Left lobe of liver (tissue), 2 donors: ENCODE data around the gene SFMBT1. TPM values are rescaled to one million over a fixed set of nuclear protein-coding genes. Genes with fewer than 3 reads are reported as not detected.
A peak's percentile ranks its signal among the peaks of the same experiment; 100 is the strongest.
"Not testable (repeated sequence)": the region's sequence is repeated elsewhere in the genome, so short reads cannot be mapped to it uniquely, and the experiment has no call there.

Experiments used
- ATAC-seq: fragments of 200-7000 bp; cut with Tn5 transposase; one replicate; pipeline ENCODE4 v1.9.1; 2020; ENCODE audit warnings: mild to moderate bottlenecking, moderate library complexity
- DNase-seq: peaks from one replicate; pipeline ENCODE4 v3.0.0-alpha.2; 2020; ENCODE audit warnings: low spot score
- total RNA-seq: library from RNA; stranded (reverse); gene quantifications from one replicate; pipeline ENCODE4 v1.2.1, GENCODE V29; 2021
- donor health status: DM: no; HTN: no; CAD: no; lungs with moderate emphysema.
- donor health status: DM: no; HTN: yes; CAD: no.

Gene SFMBT1
- total RNA-seq, 1 donor from 2014 or later: 14.0 TPM

DNA sequence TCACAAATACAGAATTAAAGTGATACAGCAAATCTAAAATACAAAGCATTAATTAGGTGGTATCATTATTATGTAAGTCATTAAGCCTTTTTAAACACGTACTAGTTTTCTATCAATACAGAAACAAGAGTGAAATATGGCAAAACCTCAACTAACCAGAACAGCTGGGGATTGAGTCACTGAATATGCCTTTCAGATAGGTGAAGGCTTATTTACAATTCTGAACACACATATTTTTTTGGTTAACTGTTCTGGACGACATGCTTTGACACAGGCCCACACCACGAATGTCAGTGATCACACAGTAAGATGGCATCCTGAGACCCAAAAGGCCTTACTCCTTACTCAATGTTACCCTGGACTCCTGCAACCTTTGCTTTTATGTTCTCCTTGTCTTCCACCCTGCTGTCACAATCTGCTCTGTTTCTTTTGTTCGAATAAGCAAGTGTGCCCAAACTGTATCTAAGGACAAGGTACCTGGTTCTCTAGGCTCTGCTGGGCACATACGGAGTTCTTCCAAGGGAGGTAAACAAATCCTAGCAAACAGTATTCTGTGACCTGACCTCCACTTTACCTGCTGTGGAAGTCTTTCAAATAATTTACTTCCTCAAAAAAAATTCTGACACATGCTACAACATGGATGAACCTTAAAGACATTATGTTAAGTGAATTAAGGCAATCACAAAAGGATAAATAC lies 7.0 kb downstream of the SFMBT1 start:
- DNase-seq (no peak), ATAC-seq (peak; percentile 17)

GRCh38 chr3:53035825-53036619 lies 9.9 kb downstream of the SFMBT1 start:
- peak; percentile 25 for ATAC-seq

DNA sequence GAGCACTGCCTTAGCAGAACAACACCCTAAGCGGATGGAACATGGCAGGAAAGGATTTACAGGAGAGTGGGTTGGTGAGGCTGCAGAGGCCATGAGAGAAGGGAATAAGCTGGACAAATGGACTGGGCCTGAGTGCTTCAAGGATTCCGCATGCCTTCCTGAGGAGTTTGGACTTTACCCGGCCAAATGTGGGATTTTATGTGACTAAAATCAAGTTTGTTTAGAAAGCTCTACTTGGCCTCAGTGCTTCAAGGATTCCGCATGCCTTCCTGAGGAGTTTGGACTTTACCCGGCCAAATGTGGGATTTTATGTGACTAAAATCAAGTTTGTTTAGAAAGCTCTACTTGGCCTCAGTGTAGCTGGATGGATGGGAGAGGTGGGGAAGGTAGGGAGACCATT lies 10.9 kb downstream of the SFMBT1 start:
- ATAC-seq: peak; percentile 58
- DNase-seq: not testable (repeated sequence)

More at GRCh38 chr3:53035825-53036619, 9.9 kb downstream of the SFMBT1 start:
- DNase-seq: no peak

DNA sequence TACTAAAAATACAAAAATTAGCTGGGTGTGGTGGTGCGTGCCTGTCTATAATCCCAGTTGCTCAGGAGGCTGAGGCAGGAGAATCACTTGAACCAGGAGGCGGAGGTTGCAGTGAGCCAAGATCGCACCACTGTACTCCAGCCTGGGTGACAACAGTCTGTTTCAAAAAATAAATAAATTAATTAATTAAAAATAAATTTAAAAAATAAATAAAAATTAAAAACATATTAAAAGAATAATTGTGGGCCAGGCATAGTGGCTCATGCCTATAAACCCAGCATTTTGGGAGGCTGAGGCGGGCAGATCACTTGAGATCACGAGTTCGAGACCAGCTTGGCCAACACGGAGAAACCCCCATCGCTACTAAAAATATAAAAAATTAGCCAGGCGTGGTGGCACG lies 11.5 kb downstream of the SFMBT1 start:
- not testable (repeated sequence) for DNase-seq, ATAC-seq

- ATAC-seq: peak; percentile 48
Observed at GRCh38 chr3:53032609-53033008, 13.3 kb downstream of the SFMBT1 start.

GRCh38 chr3:53030619-53031449 lies 15.0 kb downstream of the SFMBT1 start:
- DNase-seq (no peak), ATAC-seq (no peak)

More at GRCh38 chr3:53032609-53033008, 13.3 kb downstream of the SFMBT1 start:
- DNase-seq: no peak

DNA sequence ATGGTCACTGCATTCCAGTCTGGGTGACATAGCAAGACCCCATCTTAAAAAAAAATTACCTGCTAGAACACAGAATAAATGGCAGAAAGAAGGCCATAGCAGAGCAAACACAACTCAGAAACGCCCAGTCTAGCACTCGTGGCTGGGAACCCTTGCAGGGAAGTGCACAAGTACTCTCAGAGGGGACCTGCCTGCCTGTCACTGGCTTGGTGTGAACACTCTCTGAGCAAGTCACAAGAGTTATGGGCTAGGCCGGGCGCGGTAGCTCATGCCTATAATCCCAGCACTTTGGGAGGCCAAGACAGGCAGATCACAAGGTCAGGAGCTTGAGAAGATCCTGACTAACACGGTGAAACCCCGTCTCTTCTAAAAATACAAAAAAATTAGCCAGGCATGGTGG lies 17.2 kb downstream of the SFMBT1 start:
- no peak for ATAC-seq
- DNase-seq: no peak

DNA sequence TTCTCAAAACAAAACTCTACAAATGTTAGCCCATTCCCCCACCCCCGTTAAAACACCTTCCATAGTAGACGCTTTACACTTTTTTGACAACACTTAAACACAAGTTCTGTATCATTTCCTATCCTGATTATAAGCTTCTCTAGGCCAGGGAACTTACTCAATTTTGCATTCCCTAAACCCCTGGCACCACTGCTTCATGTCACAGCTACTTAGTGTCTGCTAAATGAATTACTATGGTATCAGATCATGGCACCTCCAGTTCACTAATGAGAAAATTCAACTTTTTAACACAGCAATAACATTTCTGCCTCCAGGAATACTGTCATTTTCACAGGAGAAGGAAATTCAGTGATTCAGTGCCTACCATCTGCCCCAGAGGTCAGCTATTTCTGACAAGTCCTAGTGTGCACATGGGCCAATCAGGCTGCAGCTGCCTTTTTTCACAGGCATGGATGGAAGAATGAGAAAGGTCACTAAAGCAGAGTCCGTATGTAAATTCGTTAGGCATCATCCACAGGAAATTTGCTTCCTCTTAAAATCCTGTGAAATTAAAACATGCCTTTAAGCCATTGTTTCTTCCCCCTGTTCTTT lies 18.5 kb downstream of the SFMBT1 start:
- ATAC-seq (no peak), DNase-seq (no peak)

- DNase-seq (no peak), ATAC-seq (peak; percentile 23)
Observed at GRCh38 chr3:53026382-53027162, 19.3 kb downstream of the SFMBT1 start.

- ATAC-seq: no peak
- DNase-seq: no peak
Observed at GRCh38 chr3:53024315-53024714, 21.6 kb downstream of the SFMBT1 start.

- ATAC-seq: no peak
- DNase-seq: no peak
Observed at GRCh38 chr3:53023072-53023823, 22.6 kb downstream of the SFMBT1 start.

DNA sequence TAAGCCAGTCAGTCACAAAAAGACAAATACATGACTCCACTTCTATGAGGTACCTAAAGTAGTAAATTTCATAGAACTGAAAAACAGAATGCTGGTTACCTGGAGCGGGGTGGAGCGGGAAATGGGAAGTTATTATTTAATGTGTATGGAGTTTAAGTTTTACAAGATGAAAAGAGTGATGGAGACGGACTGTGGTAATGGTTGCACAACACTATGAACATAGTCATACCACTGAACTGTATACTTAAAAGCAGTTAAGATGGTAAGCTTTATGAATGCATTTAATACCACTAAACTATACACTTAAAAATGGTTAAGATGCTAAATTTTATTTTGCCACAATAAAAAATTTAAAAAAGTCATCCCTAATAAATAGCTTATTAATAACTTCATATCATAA lies 23.2 kb downstream of the SFMBT1 start:
- ATAC-seq: no peak
- DNase-seq: no peak

DNA sequence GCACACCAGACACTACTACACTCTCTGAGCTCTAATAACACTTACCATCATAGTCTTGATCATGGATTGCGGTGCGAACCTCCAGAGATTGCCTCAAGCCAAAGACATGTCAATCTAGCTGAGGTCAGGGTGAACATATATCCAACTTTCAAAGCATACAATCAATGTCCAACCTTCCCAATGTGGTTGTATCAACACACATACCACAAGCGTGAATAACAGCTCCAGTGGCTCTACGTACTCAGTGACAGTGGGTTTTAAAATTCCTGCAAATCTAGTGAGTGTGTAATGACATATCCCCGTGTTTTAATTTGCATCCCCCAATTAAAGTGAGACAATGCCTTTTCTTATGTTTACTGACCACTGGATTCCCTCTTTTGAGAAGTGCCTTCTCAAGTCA lies 29.6 kb downstream of the SFMBT1 start:
- DNase-seq (no peak), ATAC-seq (no peak)

DNA sequence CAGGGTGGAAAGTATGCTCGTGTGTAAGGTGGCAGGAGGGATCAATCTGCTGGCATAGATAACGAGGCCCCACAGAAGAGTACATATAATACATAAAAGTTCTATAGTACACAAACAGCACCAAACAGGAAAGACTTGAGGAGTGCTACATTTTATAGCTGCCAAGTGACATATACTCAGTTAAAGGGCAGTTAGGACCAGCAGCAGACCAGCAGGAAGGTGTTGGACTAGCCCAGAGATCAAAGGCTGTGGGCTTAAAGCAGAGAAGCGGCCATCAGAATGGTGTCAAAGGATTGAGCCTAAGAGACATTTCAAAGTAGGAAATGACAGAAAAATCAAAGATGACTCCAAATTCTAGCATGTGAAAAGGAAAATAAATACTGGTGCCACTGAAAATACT lies 34.5 kb downstream of the SFMBT1 start:
- no peak for ATAC-seq
- no peak for DNase-seq

- ATAC-seq (no peak), DNase-seq (no peak)
Observed at GRCh38 chr3:53009826-53010539, 35.9 kb downstream of the SFMBT1 start.

DNA sequence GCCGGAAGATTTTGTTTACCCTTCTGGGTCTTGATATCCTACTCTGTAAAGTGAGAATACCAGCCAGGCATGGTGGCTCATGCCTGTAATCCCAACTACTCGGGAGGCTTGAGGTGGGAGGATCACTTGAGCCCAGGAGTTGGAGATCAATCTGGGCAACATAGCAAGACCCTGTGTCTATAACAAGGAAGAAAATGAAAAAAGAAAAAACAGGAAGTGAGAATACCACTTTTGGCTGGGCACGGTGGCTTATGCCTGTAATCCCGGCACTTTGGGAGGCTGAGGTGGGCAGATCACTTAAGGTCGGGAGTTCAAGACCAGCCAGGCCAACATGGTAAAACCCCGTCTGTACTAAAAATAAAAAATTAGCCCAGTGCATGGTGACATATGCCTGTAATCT lies 36.9 kb downstream of the SFMBT1 start:
- ATAC-seq (no peak), DNase-seq (no peak)

- DNase-seq: no peak
- ATAC-seq: peak; percentile 18
Observed at GRCh38 chr3:53005854-53006513, 39.9 kb downstream of the SFMBT1 start.

- ATAC-seq (no peak), DNase-seq (no peak)
Observed at GRCh38 chr3:53005338-53005737, 40.5 kb downstream of the SFMBT1 start.
